Measurements from ENCODE around the gene ACBD6.

- TF ChIP-seq, protein P1, sequence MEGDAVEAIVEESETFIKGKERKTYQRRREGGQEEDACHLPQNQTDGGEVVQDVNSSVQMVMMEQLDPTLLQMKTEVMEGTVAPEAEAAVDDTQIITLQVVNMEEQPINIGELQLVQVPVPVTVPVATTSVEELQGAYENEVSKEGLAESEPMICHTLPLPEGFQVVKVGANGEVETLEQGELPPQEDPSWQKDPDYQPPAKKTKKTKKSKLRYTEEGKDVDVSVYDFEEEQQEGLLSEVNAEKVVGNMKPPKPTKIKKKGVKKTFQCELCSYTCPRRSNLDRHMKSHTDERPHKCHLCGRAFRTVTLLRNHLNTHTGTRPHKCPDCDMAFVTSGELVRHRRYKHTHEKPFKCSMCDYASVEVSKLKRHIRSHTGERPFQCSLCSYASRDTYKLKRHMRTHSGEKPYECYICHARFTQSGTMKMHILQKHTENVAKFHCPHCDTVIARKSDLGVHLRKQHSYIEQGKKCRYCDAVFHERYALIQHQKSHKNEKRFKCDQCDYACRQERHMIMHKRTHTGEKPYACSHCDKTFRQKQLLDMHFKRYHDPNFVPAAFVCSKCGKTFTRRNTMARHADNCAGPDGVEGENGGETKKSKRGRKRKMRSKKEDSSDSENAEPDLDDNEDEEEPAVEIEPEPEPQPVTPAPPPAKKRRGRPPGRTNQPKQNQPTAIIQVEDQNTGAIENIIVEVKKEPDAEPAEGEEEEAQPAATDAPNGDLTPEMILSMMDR (conservative IDR thresholded peaks at IDR 0.05; ENCODE audit: low read depth, low read length) = no peak
- TF ChIP-seq MXI1 (IDR thresholded peaks at IDR 0.05; ENCODE audit: borderline replicate concordance, low read depth, low read length) = no peak
- TF ChIP-seq MAFK (IDR thresholded peaks at IDR 0.05; ENCODE audit: low read depth, low read length) = no peak
- TF ChIP-seq NFE2L2 (IDR thresholded peaks at IDR 0.05; ENCODE audit: low read depth, low read length) = no peak
- no peak for TF ChIP-seq POLR2A (IDR thresholded peaks at IDR 0.05; ENCODE audit: low read depth, low read length)
- TF ChIP-seq RFX5 (IDR thresholded peaks at IDR 0.05; ENCODE audit: low read depth, low read length) = no peak
- no peak for TF ChIP-seq SMC3 (IDR thresholded peaks at IDR 0.05; ENCODE audit: low read depth, low read length)
- no peak for TF ChIP-seq FOS (IDR thresholded peaks at IDR 0.05; ENCODE audit: low read depth, low read length)
Measured at GRCh38 chr1:180425952-180426351, 76.4 kb downstream of the ACBD6 start.
